Parathyroid adenoma (tissue), 2 donors: ENCODE measurements around the gene ADD2.

Experiments used
- H2AFZ ChIP-seq: fragments of 300-600 bp; sonication (generic); one replicate; pipeline ENCODE4 v1.7.0; 2017; ENCODE audit warnings: antibody characterized with exemption, mild to moderate bottlenecking
- H3K27ac ChIP-seq: fragments of 300-600 bp; sonication (generic); one replicate; pipeline ENCODE4 v1.7.0; 2017
- H3K27me3 ChIP-seq: fragments of 300-600 bp; sonication (generic); one replicate; pipeline ENCODE4 v1.7.0; 2017; ENCODE audit warnings: low read length; ENCODE audit not compliant: control insufficient read depth, insufficient read depth
- H3K36me3 ChIP-seq: fragments of 300-600 bp; sonication (generic); one replicate; pipeline ENCODE4 v1.7.0; 2017; ENCODE audit warnings: low read length; ENCODE audit not compliant: control insufficient read depth, insufficient read depth
- H3K4me1 ChIP-seq: fragments of 300-600 bp; sonication (generic); one replicate; pipeline ENCODE4 v1.7.0; 2017; ENCODE audit warnings: control low read depth
- H3K4me2 ChIP-seq: fragments of 300-600 bp; sonication (generic); one replicate; pipeline ENCODE4 v1.7.0; 2017; ENCODE audit warnings: low read length
- H3K4me3 ChIP-seq: fragments of 300-600 bp; sonication (generic); one replicate; pipeline ENCODE4 v1.7.0; 2017; ENCODE audit warnings: low read depth, low read length
- H3K79me2 ChIP-seq: fragments of 300-600 bp; sonication (generic); one replicate; pipeline ENCODE4 v1.7.0; 2017; ENCODE audit warnings: control low read depth
- H3K9ac ChIP-seq: fragments of 300-600 bp; sonication (generic); one replicate; pipeline ENCODE4 v1.7.0; 2017; ENCODE audit warnings: mild to moderate bottlenecking
- H3K9me3 ChIP-seq: fragments of 300-600 bp; sonication (generic); one replicate; pipeline ENCODE4 v1.7.0; 2017; ENCODE audit warnings: low read length; ENCODE audit not compliant: control insufficient read depth
- CTCF ChIP-seq: fragments of 300-600 bp; sonication (generic); IDR thresholded peaks from one replicate; pipeline ENCODE4 v1.7.0; 2017; ENCODE audit warnings: antibody characterized with exemption, mild to moderate bottlenecking
- donor health status: primary hyperparathyroidism.

ADD2 gene

GRCh38 chr2:70733646-70734180 lies 34.3 kb downstream of the ADD2 start:
- H3K9me3 ChIP-seq: no peaks in the 10 kb centered on the region
- no peak overlapping the region for H3K27ac ChIP-seq

DNA sequence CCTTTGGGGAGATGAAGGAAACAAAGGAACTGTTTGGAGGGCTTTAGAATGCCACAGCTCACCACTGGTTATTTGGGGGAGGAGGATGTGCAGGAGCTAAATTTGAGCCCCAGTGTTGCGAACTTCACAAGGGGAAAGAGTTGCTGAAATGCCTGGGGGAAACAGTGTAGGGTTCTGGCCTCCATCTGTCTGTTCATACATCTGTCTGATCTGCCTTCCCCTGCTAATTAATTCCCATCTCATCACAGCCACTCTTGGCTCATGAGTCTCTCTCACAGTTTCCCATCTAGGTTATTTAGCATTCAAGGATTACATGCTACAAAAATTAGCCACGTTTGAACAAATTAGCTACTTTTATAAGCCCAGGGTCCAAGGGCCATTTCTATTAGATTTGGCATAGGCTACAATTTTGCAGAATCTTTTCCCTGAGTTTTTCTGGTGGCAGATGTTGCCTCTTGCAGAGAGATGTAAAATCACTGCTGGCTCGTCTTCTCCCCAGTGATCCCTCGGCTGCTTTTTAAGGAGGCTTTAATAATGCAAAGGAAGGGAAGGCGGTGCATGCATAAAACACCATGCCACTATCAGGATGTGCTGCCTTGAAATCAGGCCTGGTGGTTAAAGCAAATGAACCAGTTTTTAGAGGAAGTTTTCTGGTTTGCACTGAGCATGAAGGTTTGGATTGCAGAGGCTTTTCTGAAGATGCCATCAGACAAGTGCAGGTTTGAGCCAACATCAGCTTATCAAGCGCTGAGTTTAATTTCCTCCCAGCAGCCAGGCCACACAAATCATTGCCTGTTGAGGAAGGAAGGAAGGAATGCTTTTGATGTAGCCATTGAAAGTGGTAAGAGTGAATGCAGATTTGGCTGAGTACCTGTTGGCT lies 35.0 kb downstream of the ADD2 start:
- Histone ChIP-seq H3K27ac (no peak overlapping the region), H3K9me3 (no peaks in the 10 kb centered on the region), H3K9ac (no peak overlapping the region), H3K36me3 (no peaks in the 10 kb centered on the region), H2AFZ (no peak overlapping the region), H3K4me2 (no peak overlapping the region), H3K79me2 (no peaks in the 10 kb centered on the region), H3K4me3 (no peak overlapping the region), H3K27me3 (no peaks in the 10 kb centered on the region), H3K4me1 (no peaks in the 10 kb centered on the region)
- TF ChIP-seq CTCF: no peak

More at GRCh38 chr2:70733646-70734180, 34.3 kb downstream of the ADD2 start:
- Histone ChIP-seq H3K4me3 (no peak overlapping the region), H3K27me3 (no peaks in the 10 kb centered on the region), H3K79me2 (no peaks in the 10 kb centered on the region), H3K4me1 (no peaks in the 10 kb centered on the region), H3K9ac (no peak overlapping the region), H3K4me2 (no peak overlapping the region), H3K36me3 (no peaks in the 10 kb centered on the region), H2AFZ (no peak overlapping the region)
- TF ChIP-seq CTCF: no peak

DNA sequence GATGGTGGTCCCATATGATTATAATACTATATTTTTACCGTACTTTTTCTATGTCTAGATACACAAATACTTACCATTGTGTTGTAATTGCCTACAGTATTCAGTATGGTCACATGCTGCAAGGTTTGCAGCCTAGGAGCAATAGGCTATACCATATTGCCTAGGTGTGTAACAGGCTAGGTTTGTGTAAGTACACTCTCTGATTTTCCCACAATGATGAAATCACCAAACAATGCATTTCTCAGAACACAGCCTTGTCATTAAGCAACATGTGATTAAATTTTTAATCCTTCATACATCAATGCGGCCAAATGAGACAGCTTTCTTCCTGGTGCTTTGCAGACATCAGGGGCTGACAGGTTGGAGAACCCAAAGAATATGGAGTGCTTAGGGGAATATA lies 37.3 kb downstream of the ADD2 start:
- no peak for TF ChIP-seq CTCF
- Histone ChIP-seq H3K4me1 (no peaks in the 10 kb centered on the region), H3K36me3 (no peaks in the 10 kb centered on the region), H3K4me2 (no peak overlapping the region), H2AFZ (no peak overlapping the region), H3K79me2 (no peaks in the 10 kb centered on the region), H3K27ac (no peak overlapping the region), H3K9ac (no peak overlapping the region), H3K4me3 (no peak overlapping the region), H3K27me3 (no peaks in the 10 kb centered on the region), H3K9me3 (no peaks in the 10 kb centered on the region)

GRCh38 chr2:70729647-70730046 lies 38.4 kb downstream of the ADD2 start:
- no peak overlapping the region for H3K9ac ChIP-seq
- no peaks in the 10 kb centered on the region for H3K36me3 ChIP-seq
- H3K79me2 ChIP-seq: no peaks in the 10 kb centered on the region
- no peak overlapping the region for H3K4me2 ChIP-seq
- TF ChIP-seq CTCF: no peak
- no peak overlapping the region for H3K4me3 ChIP-seq
- H3K27ac ChIP-seq: no peak overlapping the region
- H3K4me1 ChIP-seq: no peaks in the 10 kb centered on the region
- H2AFZ ChIP-seq: no peak overlapping the region
- H3K27me3 ChIP-seq: no peaks in the 10 kb centered on the region
- no peaks in the 10 kb centered on the region for H3K9me3 ChIP-seq
